ENCODE data around the gene NT5C3A. TPM values are rescaled to one million over a fixed set of nuclear protein-coding genes. Genes with fewer than 3 reads are reported as not detected.
"Not testable (repeated sequence)": the region's sequence is repeated elsewhere in the genome, so short reads cannot be mapped to it uniquely, and the experiment has no call there.

NT5C3A gene
- total RNA-seq, 2 donors from 2014 or later: 14.5 to 22.2 TPM

DNA sequence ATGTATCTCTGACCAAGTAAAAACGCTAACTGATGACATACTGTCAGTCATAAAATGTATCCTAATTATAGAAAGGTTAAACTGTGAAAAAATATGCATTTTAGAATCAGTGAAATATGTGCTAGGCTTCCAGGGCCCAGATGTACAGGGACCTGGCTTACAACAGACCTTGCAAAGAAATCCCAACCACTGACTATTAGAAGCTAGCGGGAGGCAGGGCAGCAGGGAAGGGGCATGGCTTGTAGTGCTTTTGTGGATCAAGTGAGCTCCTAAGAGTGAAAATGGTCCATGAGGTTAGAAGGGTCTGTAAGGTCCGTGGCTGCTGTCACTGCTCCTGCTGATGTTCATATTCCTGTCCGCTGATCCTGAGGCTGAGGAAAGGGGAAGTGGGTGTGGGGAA is 64.6 kb downstream of the NT5C3A start:
- not testable (repeated sequence) for H3K27me3 ChIP-seq (replicated peaks; ENCODE audit: insufficient read depth); H3K9me3 ChIP-seq; DNase-seq (ENCODE audit: low spot score); H3K4me1 ChIP-seq (ENCODE audit: control insufficient read depth in 1 of 2, low read depth in 2 of 2); ATAC-seq (ENCODE audit: insufficient number of reproducible peaks, low FRiP score, low read depth); H3K36me3 ChIP-seq
- Histone ChIP-seq H3K4me3 (peak overlapping the region; percentile 64), H3K27ac (peak overlapping the region in 1 of 2 donors; percentile 30)

- not testable (repeated sequence) for ATAC-seq (ENCODE audit: insufficient number of reproducible peaks, low FRiP score, low read depth); H3K4me3 ChIP-seq; H3K4me1 ChIP-seq (ENCODE audit: control insufficient read depth in 1 of 2, low read depth in 2 of 2); H3K27ac ChIP-seq; H3K27me3 ChIP-seq (replicated peaks; ENCODE audit: insufficient read depth); H3K36me3 ChIP-seq; H3K9me3 ChIP-seq; DNase-seq (ENCODE audit: low spot score)
Measured at GRCh38 chr7:32992750-32993149, 69.8 kb downstream of the NT5C3A start.

GRCh38 chr7:32991975-32992700 is 70.4 kb downstream of the NT5C3A start:
- H3K4me3 ChIP-seq; DNase-seq (ENCODE audit: low spot score); H3K36me3 ChIP-seq; ATAC-seq (ENCODE audit: insufficient number of reproducible peaks, low FRiP score, low read depth); H3K9me3 ChIP-seq; H3K4me1 ChIP-seq (ENCODE audit: control insufficient read depth in 1 of 2, low read depth in 2 of 2); H3K27me3 ChIP-seq (replicated peaks; ENCODE audit: insufficient read depth); H3K27ac ChIP-seq: not testable (repeated sequence)

DNA sequence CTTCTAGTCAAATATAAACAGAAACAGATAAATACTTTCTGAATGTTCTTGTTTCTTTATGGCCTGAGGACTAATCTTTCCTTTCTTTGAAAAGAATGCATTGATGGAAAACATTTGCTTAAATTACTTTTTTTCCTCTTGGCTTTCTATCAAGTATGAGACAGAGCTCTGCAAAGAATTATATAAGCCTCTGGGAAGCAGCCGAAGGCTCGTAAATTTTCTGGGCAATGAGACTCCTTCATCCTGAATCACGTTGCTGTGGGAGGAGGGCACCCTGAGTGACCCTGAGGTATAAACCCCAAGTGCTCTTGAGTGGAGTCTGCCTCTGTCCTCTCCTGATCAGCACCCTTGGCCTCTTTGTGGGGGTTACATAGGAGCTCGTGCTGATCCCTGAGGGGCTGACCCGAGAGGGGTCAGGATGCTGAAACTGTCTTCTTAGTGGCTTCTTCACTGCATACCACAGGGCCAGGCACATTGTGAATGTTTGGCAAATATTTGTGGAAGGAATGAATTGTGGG is 71.4 kb downstream of the NT5C3A start:
- H3K36me3 ChIP-seq; H3K4me3 ChIP-seq; H3K27me3 ChIP-seq (replicated peaks; ENCODE audit: insufficient read depth); ATAC-seq (ENCODE audit: insufficient number of reproducible peaks, low FRiP score, low read depth); H3K9me3 ChIP-seq; DNase-seq (ENCODE audit: low spot score); H3K27ac ChIP-seq; H3K4me1 ChIP-seq (ENCODE audit: control insufficient read depth in 1 of 2, low read depth in 2 of 2): not testable (repeated sequence)

GRCh38 chr7:32988148-32988547 is 74.4 kb downstream of the NT5C3A start:
- not testable (repeated sequence) for ATAC-seq (ENCODE audit: insufficient number of reproducible peaks, low FRiP score, low read depth); H3K4me1 ChIP-seq (ENCODE audit: control insufficient read depth in 1 of 2, low read depth in 2 of 2); H3K27me3 ChIP-seq (replicated peaks; ENCODE audit: insufficient read depth); H3K4me3 ChIP-seq; H3K9me3 ChIP-seq; H3K27ac ChIP-seq; H3K36me3 ChIP-seq; DNase-seq (ENCODE audit: low spot score)

DNA sequence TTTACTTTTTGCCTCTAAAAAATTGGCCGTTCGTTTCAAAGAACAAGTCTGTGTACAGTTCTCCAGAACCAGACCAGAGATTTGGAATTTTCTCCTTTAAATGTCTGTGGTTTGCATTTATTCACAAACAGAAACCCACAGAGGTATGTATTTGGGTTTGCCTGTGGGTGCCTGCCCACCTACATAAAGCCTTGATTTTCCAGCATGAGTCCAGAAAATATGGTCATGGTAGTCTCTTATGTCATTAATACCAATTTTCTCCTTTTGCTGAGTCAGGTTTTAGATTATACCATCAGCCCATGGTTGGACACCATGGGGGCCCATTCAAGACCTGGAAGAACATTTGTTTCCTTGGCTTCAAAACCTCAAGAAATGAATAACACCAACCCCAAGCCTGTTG is 82.7 kb downstream of the NT5C3A start:
- not testable (repeated sequence) for H3K9me3 ChIP-seq; DNase-seq (ENCODE audit: low spot score); ATAC-seq (ENCODE audit: insufficient number of reproducible peaks, low FRiP score, low read depth); H3K27me3 ChIP-seq (replicated peaks; ENCODE audit: insufficient read depth); H3K4me1 ChIP-seq (ENCODE audit: control insufficient read depth in 1 of 2, low read depth in 2 of 2); H3K4me3 ChIP-seq; H3K27ac ChIP-seq; H3K36me3 ChIP-seq

GRCh38 chr7:32979246-32979645 is 83.3 kb downstream of the NT5C3A start:
- not testable (repeated sequence) for H3K9me3 ChIP-seq; H3K4me3 ChIP-seq; H3K36me3 ChIP-seq; DNase-seq (ENCODE audit: low spot score); H3K27ac ChIP-seq; H3K27me3 ChIP-seq (replicated peaks; ENCODE audit: insufficient read depth); ATAC-seq (ENCODE audit: insufficient number of reproducible peaks, low FRiP score, low read depth); H3K4me1 ChIP-seq (ENCODE audit: control insufficient read depth in 1 of 2, low read depth in 2 of 2)

- not testable (repeated sequence) for H3K9me3 ChIP-seq; H3K27me3 ChIP-seq (replicated peaks; ENCODE audit: insufficient read depth); H3K27ac ChIP-seq; H3K4me1 ChIP-seq (ENCODE audit: control insufficient read depth in 1 of 2, low read depth in 2 of 2); H3K4me3 ChIP-seq; H3K36me3 ChIP-seq; DNase-seq (ENCODE audit: low spot score); ATAC-seq (ENCODE audit: insufficient number of reproducible peaks, low FRiP score, low read depth)
Measured at GRCh38 chr7:32977159-32977558, 85.4 kb downstream of the NT5C3A start.

- H3K27ac ChIP-seq; DNase-seq (ENCODE audit: low spot score); H3K4me1 ChIP-seq (ENCODE audit: control insufficient read depth in 1 of 2, low read depth in 2 of 2); ATAC-seq (ENCODE audit: insufficient number of reproducible peaks, low FRiP score, low read depth); H3K9me3 ChIP-seq; H3K27me3 ChIP-seq (replicated peaks; ENCODE audit: insufficient read depth); H3K4me3 ChIP-seq; H3K36me3 ChIP-seq: not testable (repeated sequence)
Measured at GRCh38 chr7:32971967-32972366, 90.6 kb downstream of the NT5C3A start.

DNA sequence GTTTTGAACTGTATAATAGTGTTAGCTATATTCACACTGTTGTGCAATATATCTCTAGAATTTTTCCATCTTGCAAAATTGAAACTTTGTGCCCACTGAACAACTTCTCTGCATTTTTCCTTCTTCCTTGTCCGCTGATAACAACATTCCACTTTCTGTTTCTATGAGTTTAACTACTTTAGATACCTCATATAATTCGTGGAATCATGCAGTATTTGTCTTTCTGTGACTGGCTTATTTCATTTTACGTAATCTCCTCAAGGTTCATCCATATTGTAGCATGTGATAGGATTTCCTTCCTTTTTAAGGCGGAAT is 95.4 kb downstream of the NT5C3A start:
- not testable (repeated sequence) for H3K9me3 ChIP-seq; H3K4me3 ChIP-seq; H3K27ac ChIP-seq; DNase-seq (ENCODE audit: low spot score); ATAC-seq (ENCODE audit: insufficient number of reproducible peaks, low FRiP score, low read depth); H3K4me1 ChIP-seq (ENCODE audit: control insufficient read depth in 1 of 2, low read depth in 2 of 2); H3K27me3 ChIP-seq (replicated peaks; ENCODE audit: insufficient read depth); H3K36me3 ChIP-seq

DNA sequence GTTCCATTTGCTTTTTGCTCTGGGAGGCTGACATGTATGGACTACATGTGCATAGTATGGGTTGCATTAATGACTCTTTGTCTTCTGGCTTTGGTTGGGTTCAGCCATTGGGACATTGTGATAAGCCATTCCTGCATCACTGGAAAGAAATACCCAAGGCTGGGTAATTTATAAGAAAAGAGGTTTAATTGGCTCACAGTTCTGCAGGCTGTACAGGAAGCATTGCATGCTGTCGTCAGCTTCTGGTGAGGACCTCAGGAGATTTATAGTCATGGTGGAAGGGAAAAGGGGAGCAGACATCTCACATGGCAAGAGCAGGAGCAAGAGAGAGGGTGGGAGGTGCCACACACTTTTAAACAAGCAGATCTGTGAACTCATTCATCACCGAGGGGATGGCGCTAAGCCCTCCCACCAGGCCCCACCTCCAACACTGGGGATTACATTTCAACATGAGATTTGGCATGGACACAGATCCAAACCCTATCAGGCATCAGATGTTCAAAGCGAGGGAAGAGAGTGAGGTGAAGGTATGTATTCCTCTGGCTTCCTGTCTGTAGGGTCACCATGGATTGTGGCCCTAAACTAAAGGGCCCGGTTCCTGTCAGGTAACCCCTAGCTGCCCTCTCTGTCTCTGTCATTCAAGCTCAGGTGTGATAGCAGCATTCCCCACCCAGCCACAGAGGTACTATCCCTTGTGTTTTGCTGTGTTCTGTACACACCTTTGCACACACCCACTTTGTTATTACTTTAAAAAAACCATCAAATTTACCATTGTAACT is 95.9 kb downstream of the NT5C3A start:
- H3K9me3 ChIP-seq; H3K27ac ChIP-seq; H3K4me3 ChIP-seq; H3K4me1 ChIP-seq (ENCODE audit: control insufficient read depth in 1 of 2, low read depth in 2 of 2); ATAC-seq (ENCODE audit: insufficient number of reproducible peaks, low FRiP score, low read depth); DNase-seq (ENCODE audit: low spot score); H3K27me3 ChIP-seq (replicated peaks; ENCODE audit: insufficient read depth); H3K36me3 ChIP-seq: not testable (repeated sequence)

Data from thoracic aorta (tissue), 2 donors.